HEK293T (cell line): ENCODE measurements around the gene MAP3K21.

ENCODE experiments used
- BHLHE40 ChIP-seq: fragments of 450-650 bp; IDR thresholded peaks from 2 replicates; pipeline ENCODE4 v1.6.1; 2016; ENCODE audit warnings: mild to moderate bottlenecking, moderate library complexity, borderline replicate concordance
- CTBP1 ChIP-seq: fragments of 450-650 bp; IDR thresholded peaks from 2 replicates; pipeline ENCODE4 v1.6.1; 2016; ENCODE audit warnings: borderline replicate concordance
- FOXA1 ChIP-seq: fragments of 450-650 bp; IDR thresholded peaks from 2 replicates; pipeline ENCODE4 v1.6.1; 2016; ENCODE audit warnings: mild to moderate bottlenecking
- FOXM1 ChIP-seq: fragments of 450-650 bp; IDR thresholded peaks from 2 replicates; pipeline ENCODE4 v1.6.1; 2017; ENCODE audit warnings: mild to moderate bottlenecking, borderline replicate concordance
- LEF1 ChIP-seq: fragments of 450-650 bp; IDR thresholded peaks from 2 replicates; pipeline ENCODE4 v1.6.1; 2017; ENCODE audit warnings: mild to moderate bottlenecking, borderline replicate concordance
- NFRKB ChIP-seq: fragments of 450-650 bp; IDR thresholded peaks from 2 replicates; pipeline ENCODE4 v1.6.1; 2016; ENCODE audit warnings: mild to moderate bottlenecking, moderate library complexity
- PKNOX1 ChIP-seq: fragments of 450-650 bp; IDR thresholded peaks from 2 replicates; pipeline ENCODE4 v1.6.1; 2016
- SP1 ChIP-seq: fragments of 450-650 bp; IDR thresholded peaks from 2 replicates; pipeline ENCODE4 v1.6.1; 2017
- SUZ12 ChIP-seq: fragments of 450-650 bp; IDR thresholded peaks from 2 replicates; pipeline ENCODE4 v1.6.1; 2016; ENCODE audit warnings: mild to moderate bottlenecking
- ZNF384 ChIP-seq: fragments of 450-650 bp; IDR thresholded peaks from 2 replicates; pipeline ENCODE4 v1.6.1; 2016

- TF ChIP-seq BHLHE40 = no peak
- no peak for TF ChIP-seq FOXM1
- no peak for TF ChIP-seq SP1
- TF ChIP-seq NFRKB = no peak
- TF ChIP-seq CTBP1 = no peak
- TF ChIP-seq LEF1 = no peak
- no peak for TF ChIP-seq ZNF384
- TF ChIP-seq SUZ12 = no peak
- TF ChIP-seq PKNOX1 = no peak
- no peak for TF ChIP-seq FOXA1
These were observed 35.2 kb downstream of the MAP3K21 start for GRCh38 chr1:233362743-233363142.
